NCI-H2171 (cell line): ENCODE results near the gene INPP5J.
A peak's percentile ranks its signal among the peaks of the same experiment; 100 is the strongest.
"Not testable (repeated sequence)": the region's sequence is repeated elsewhere in the genome, so short reads cannot be mapped to it uniquely, and the experiment has no call there.

Experiments
- DNase-seq: peaks from one replicate; lab custom pipeline; 2025; lab: John Stamatoyannopoulos, UW

The INPP5J gene

GRCh38 chr22:31150615-31151014, 27.8 kb downstream of the INPP5J start:
- no peak for DNase-seq

GRCh38 chr22:31151872-31152271, 29.1 kb downstream of the INPP5J start:
- DNase-seq: no peak

- no peak for DNase-seq
Measured at GRCh38 chr22:31153357-31153756, 30.6 kb downstream of the INPP5J start.

GRCh38 chr22:31154975-31155374, 32.2 kb downstream of the INPP5J start:
- DNase-seq: no peak

GRCh38 chr22:31155422-31155821, 32.7 kb downstream of the INPP5J start:
- no peak for DNase-seq

- DNase-seq: no peak
Measured at GRCh38 chr22:31160328-31160978, 37.7 kb downstream of the INPP5J start.

GRCh38 chr22:31161386-31161785, 38.6 kb downstream of the INPP5J start:
- DNase-seq: no peak

- DNase-seq: no peak
Measured at GRCh38 chr22:31162015-31162765, 39.4 kb downstream of the INPP5J start.

GRCh38 chr22:31170971-31171370, 48.2 kb downstream of the INPP5J start:
- no peak for DNase-seq

- not testable (repeated sequence) for DNase-seq
Measured at GRCh38 chr22:31171734-31172133, 49.0 kb downstream of the INPP5J start.

- DNase-seq: no peak
Measured at GRCh38 chr22:31173386-31174145, 50.8 kb downstream of the INPP5J start.

- DNase-seq: no peak
Measured at GRCh38 chr22:31176923-31177322, 54.2 kb downstream of the INPP5J start.

GRCh38 chr22:31177420-31178162, 54.8 kb downstream of the INPP5J start:
- peak; percentile 22 for DNase-seq

- no peak for DNase-seq
Measured at GRCh38 chr22:31178859-31179258, 56.1 kb downstream of the INPP5J start.

GRCh38 chr22:31179345-31179744, 56.6 kb downstream of the INPP5J start:
- DNase-seq: no peak

- DNase-seq: no peak
Measured at GRCh38 chr22:31184015-31184414, 61.2 kb downstream of the INPP5J start.
